ENCODE data around the gene SPAG4.

The SPAG4 gene

DNA sequence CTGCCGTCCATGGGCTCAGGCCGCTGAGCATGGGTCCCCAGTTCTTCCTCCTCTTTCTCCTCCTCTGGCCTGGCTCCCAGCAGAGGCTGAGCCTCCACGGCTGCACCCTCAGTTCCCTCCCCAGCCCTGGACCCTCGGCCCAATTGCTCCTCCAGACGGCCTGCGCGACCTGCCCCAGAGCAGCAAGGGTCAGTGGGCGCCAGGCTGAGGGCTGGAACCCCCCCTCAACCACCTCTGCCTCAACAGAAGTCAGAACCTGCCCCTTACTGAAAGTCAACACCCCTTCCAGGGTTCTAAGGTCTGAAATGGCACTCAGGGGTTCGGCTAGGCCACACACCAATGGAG lies 15.9 kb upstream of the SPAG4 start:
- FAIRE-seq, result no peak
- TF ChIP-seq, protein P1, sequence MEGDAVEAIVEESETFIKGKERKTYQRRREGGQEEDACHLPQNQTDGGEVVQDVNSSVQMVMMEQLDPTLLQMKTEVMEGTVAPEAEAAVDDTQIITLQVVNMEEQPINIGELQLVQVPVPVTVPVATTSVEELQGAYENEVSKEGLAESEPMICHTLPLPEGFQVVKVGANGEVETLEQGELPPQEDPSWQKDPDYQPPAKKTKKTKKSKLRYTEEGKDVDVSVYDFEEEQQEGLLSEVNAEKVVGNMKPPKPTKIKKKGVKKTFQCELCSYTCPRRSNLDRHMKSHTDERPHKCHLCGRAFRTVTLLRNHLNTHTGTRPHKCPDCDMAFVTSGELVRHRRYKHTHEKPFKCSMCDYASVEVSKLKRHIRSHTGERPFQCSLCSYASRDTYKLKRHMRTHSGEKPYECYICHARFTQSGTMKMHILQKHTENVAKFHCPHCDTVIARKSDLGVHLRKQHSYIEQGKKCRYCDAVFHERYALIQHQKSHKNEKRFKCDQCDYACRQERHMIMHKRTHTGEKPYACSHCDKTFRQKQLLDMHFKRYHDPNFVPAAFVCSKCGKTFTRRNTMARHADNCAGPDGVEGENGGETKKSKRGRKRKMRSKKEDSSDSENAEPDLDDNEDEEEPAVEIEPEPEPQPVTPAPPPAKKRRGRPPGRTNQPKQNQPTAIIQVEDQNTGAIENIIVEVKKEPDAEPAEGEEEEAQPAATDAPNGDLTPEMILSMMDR (IDR thresholded peaks at IDR 0.05; ENCODE audit: insufficient read depth, missing control alignments), result no peak
- DNase-seq (ENCODE audit: insufficient read length, low spot score), result no peak

DNA sequence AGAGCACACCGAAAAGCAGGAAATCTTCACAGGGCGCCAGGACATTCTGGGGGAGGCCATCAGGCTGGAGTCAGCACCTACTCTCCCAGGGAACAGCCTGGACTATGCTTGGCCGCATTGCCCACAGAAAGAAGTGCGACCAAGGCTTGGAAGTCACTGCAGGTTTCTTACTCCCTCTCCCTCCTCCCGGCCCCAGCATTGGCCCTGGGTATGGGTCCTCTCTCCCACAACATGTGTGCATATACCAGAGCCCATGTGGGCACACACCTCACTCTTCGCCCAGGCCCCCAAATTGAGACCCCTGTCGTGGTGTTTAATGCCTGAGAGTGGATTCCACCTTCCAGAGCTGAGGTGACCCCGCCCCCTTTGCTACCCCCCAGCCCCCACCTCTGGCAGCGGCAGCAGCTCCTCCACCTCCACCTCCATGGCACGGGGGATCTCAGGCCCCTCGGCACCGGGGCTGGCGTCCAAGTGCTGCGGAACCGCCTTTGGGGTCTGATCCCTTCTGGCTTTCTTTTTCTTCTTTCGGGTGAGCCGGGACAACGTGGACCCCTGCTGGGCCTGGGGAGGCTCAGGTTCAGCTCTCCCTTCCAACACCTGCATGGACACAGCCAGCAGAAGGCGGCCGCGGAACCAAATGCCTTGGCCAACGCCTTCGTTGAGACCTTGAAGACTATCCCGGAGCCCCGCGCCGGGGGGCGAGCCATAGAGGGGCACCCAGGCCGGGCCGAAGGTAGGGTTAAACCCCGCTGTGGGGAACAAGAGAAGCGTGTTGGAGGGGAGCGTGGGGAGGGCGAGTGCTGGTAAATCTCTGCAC lies 15.2 kb upstream of the SPAG4 start:
- no peak for FAIRE-seq
- no peak for DNase-seq (ENCODE audit: insufficient read length, low spot score)
- TF ChIP-seq, protein P1 (IDR thresholded peaks at IDR 0.05; ENCODE audit: insufficient read depth, missing control alignments), result no peak

DNA sequence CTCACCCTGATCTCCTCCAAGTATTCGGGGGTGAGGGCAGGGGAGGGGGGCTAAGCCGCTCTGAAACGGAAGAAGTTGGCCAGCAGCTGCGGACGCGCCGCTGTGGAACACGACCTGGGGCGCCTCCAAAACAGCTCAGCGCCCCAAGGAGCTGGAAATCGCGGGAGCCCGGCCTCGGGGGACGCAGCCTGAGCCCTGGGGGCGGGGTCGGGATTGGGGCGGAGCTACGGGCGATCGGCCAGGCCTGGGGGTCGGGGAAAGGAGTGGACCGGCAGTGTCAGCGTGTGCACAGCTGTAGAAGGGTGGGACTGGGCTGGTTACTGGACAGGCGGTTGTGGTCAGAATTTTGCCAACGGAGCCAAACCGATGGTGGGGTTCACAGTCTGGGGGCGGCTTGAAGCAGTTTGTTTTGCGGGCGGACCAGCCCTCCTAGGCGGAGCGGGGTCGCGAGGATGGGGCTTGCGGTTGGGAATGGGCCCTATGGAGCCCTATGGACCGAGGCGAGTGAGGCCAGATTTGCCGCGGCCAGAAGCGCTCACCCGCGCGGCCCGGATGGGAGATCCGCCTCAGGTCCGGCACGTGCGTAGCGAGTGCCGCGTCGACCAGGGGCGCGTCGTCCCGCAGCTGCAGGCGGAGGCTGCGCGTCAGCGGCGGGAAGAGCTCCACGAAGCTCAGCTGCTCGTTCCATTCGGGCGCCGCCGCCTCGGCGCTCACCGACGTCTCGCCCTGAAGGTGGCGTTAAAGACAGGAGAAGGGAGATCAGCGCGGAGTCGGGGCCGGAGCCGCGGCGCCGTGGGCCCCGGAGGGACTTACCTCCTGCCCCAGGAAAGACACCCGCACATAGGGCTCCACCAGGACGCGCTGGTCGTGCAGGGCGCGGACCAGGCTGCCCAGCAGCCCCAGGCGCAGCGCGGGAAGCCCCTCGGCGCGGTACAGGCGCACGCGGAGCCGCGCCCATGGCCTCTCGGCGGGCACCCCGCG lies 14.3 kb upstream of the SPAG4 start:
- FAIRE-seq (no peak), DNase-seq (ENCODE audit: insufficient read length, low spot score) (no peak)
- TF ChIP-seq, protein P1 (IDR thresholded peaks at IDR 0.05; ENCODE audit: insufficient read depth, missing control alignments), result peak; percentile 33

DNA sequence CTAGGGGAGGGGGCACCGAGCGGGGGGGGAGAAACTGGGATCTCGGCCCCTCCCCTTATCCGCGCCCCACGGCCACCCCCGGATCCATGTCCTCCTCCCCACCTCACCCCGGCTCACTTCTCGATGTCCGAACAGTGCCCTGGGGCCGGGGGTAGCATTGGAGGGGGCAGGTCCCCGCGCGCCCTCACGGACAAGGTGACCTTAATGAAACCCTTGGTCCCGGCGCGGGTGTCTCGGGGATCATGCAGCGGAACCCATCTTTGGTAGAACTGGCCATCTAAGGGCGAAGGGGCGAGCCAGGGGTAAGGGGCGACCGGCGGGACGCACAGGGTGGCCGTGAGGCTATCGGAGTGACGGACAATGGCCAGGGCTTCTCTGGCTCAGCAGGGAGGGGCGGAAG lies 13.6 kb upstream of the SPAG4 start:
- FAIRE-seq (no peak), DNase-seq (ENCODE audit: insufficient read length, low spot score) (no peak)
- TF ChIP-seq, protein P1 (IDR thresholded peaks at IDR 0.05; ENCODE audit: insufficient read depth, missing control alignments), result no peak

DNA sequence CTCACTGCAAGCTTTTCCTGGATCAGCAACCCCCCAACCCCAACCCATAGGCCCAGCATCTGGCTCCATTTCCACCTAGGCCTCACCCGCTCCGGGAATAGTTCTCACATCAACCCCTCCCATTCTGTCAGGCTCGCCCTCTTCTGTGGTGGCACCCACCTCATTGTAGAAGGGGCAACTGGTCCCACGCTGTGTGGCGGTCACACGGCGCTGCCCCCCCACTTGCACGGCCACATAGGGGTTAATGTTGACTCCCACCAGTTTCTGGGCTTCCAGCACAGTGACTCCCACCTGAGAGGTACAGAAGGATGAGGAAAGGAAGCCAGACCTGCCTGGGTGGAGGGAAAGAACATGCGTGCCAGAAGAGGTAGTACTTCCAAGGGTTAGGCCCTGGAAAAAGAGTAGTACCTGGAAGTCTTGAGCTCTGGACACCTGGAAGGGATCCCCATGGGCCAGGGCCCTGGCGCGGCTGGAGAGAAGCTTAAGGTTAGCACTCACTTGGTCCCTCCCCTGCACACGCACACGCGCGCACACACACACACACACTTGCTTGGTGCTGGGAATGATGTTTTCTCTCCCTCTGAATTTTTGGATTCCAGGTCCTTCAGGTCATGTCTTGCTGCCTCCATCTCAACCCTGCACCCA lies 12.7 kb upstream of the SPAG4 start:
- FAIRE-seq (no peak), DNase-seq (ENCODE audit: insufficient read length, low spot score) (no peak)
- TF ChIP-seq, protein P1 (IDR thresholded peaks at IDR 0.05; ENCODE audit: insufficient read depth, missing control alignments), result no peak

DNA sequence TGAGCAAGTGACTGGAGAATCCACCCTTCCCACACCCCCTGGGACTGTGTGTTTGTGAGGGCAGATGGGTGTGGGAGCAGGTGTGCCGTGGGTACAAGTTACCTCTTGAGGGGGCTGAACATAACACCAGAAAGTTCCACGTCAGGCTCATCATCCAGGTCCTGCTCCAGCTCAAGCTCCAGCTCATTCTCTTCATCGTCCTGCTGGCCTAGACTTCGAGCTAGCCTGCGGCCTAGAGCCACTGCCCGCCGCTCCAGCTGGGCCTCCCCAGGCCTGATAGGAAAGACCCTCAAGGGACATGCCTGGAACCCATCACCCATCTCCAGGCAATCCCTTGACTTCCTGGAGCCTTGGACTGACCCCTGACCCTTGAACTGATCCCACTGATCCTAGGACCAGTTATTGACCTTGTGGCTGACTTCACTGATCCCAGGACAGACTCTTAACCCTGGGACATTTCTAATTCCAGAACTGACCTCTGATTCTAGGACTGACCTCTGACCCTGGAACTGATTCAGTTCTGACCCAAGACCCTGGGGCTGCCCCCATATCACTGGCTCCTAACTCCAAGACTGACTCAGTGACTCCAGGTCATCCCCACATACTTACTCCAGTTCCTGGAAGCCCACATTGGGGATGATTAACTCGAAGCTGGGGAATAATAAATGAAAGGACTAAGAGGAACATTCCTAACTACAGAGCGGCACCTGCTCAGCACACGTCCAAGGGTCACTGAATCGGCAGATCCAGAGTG lies 11.8 kb upstream of the SPAG4 start:
- DNase-seq (ENCODE audit: insufficient read length, low spot score), result no peak
- FAIRE-seq, result no peak
- TF ChIP-seq, protein P1 (IDR thresholded peaks at IDR 0.05; ENCODE audit: insufficient read depth, missing control alignments), result no peak
